Activated CD4-positive, alpha-beta T cell treated with anti-CD3 and anti-CD28 coated beads, Interleukin-10, Interleukin-2, amounts not matched to agents 100 ng/mL and 50 ng/mL, durations not matched to agents 16 hours and 8 hours (primary cell): ENCODE results near the gene ADGRD2.

Experiments used
- DNase-seq: peaks from one replicate; pipeline ENCODE4 v3.0.0-alpha.2; 2020

Gene ADGRD2

GRCh38 chr9:124512806-124513204 is 62.6 kb downstream of the ADGRD2 start:
- no peak for DNase-seq

- no peak for DNase-seq
Observed at GRCh38 chr9:124513376-124513994, 63.2 kb downstream of the ADGRD2 start.

GRCh38 chr9:124514125-124514524 is 63.9 kb downstream of the ADGRD2 start:
- no peak for DNase-seq

GRCh38 chr9:124514874-124515273 is 64.6 kb downstream of the ADGRD2 start:
- DNase-seq = no peak

- DNase-seq = no peak
Observed at GRCh38 chr9:124517600-124517999, 67.3 kb downstream of the ADGRD2 start.

- no peak for DNase-seq
Observed at GRCh38 chr9:124518116-124518515, 67.9 kb downstream of the ADGRD2 start.

- no peak for DNase-seq
Observed at GRCh38 chr9:124520206-124520596, 70.0 kb downstream of the ADGRD2 start.

GRCh38 chr9:124521142-124521541 is 70.9 kb downstream of the ADGRD2 start:
- DNase-seq = no peak

- no peak for DNase-seq
Observed at GRCh38 chr9:124522121-124523098, 72.2 kb downstream of the ADGRD2 start.

GRCh38 chr9:124526174-124526573 is 75.9 kb downstream of the ADGRD2 start:
- DNase-seq = no peak

GRCh38 chr9:124527781-124528180 is 77.5 kb downstream of the ADGRD2 start:
- no peak for DNase-seq
